Endothelial cell of umbilical vein (primary cell): ENCODE data around the gene RBFOX1. TPM values are rescaled to one million over a fixed set of nuclear protein-coding genes. Genes with fewer than 3 reads are reported as not detected.

Source experiments
- BruUV-seq: library from RNA; stranded (reverse); fragments of 400-500 nt; replicated peaks from 2 replicates; lab custom pipeline; 2021; lab: Mats Ljungman, UMichigan
- CTCF ChIA-PET: fragments of 300-600, 350-600 bp; sonication (Branson Sonifier 250); formaldehyde crosslinking; loops from one replicate; lab custom pipeline; 2021; ENCODE audit warnings: antibody characterized with exemption, inconsistent platforms; lab: Charles Lee
- POLR2A ChIA-PET: fragments of 300-600, 350-600 bp; sonication (Branson Sonifier 250); formaldehyde crosslinking; loops from one replicate; lab custom pipeline; 2021; ENCODE audit warnings: antibody characterized with exemption, inconsistent platforms; lab: Charles Lee
- DNase-seq: peaks from one replicate; pipeline ENCODE4 v3.0.0-alpha.2; 2011; ENCODE audit warnings: low read depth, low spot score
- FAIRE-seq: peaks from 2 replicates; lab custom pipeline; 2011; peaks lifted over from hg19 to GRCh38; lab: Jason Lieb, UNC
- H2AFZ ChIP-seq: 2 replicates; pipeline ENCODE4 v1.6.0; 2012; ENCODE audit warnings: low read depth, low read length, control low read depth, inconsistent platforms
- H3K27ac ChIP-seq: 2 replicates; pipeline ENCODE4 v1.5.1; 2011; ENCODE audit warnings: low read depth, mild to moderate bottlenecking, control low read depth, low read length, moderate library complexity; ENCODE audit not compliant: insufficient read depth
- H3K27me3 ChIP-seq, 2 experiments: 2 replicates each; pipeline versions ENCODE4 v1.6.0 to v1.6.1; 2011; ENCODE audit warnings: low read length in 2 of 2, mixed read lengths in 1 of 2; ENCODE audit not compliant: control insufficient read depth in 2 of 2, insufficient read depth in 2 of 2
- H3K36me3 ChIP-seq, 2 experiments: 2 replicates in 1 of 2; 3 replicates in 1 of 2; pipeline ENCODE4 v1.5.1; 2011; ENCODE audit warnings: low read length in 2 of 2, mild to moderate bottlenecking in 1 of 2, moderate library complexity in 1 of 2; ENCODE audit not compliant: control insufficient read depth in 2 of 2, insufficient read depth in 2 of 2; ENCODE audit errors: extremely low read depth in 1 of 2
- H3K4me1 ChIP-seq: 3 replicates; pipeline ENCODE4 v1.5.1; 2011; ENCODE audit warnings: mild to moderate bottlenecking, low read length; ENCODE audit not compliant: control insufficient read depth, insufficient read depth; ENCODE audit errors: extremely low read depth
- H3K4me2 ChIP-seq: 2 replicates; pipeline ENCODE4 v1.6.1; 2011; ENCODE audit warnings: low read length, control low read depth, mixed read lengths; ENCODE audit not compliant: insufficient read depth
- H3K4me3 ChIP-seq, 3 experiments: fragments of 200-600 bp in 1 of 3; sonication (generic), shearing (Covaris generic) in 1 of 3; replicated peaks in 1 of 3; 2 replicates each; pipeline ENCODE4 v1.5.1; 2011 to 2016; ENCODE audit warnings: control low read depth in 3 of 3, low read length in 3 of 3, mild to moderate bottlenecking in 2 of 3, inconsistent platforms in 1 of 3, low read depth in 1 of 3, moderate library complexity in 1 of 3; ENCODE audit not compliant: insufficient read depth in 1 of 3
- H3K79me2 ChIP-seq: 2 replicates; pipeline ENCODE4 v1.6.0; 2012; ENCODE audit warnings: low read length, inconsistent platforms; ENCODE audit not compliant: control insufficient read depth, insufficient read depth
- H3K9ac ChIP-seq: replicated peaks from 2 replicates; pipeline ENCODE3; 2011; ENCODE audit warnings: low read length, control low read depth; ENCODE audit not compliant: insufficient read depth; ENCODE audit errors: extremely low read depth
- H3K9me1 ChIP-seq: replicated peaks from 3 replicates; pipeline ENCODE4 v1.6.0; 2011; ENCODE audit warnings: mild to moderate bottlenecking, low read length; ENCODE audit not compliant: control insufficient read depth, insufficient read depth; ENCODE audit errors: extremely low read depth
- H3K9me3 ChIP-seq: replicated peaks from 2 replicates; pipeline ENCODE4 v1.5.1; 2012; ENCODE audit warnings: low read length, inconsistent platforms; ENCODE audit not compliant: control insufficient read depth, insufficient read depth
- H4K20me1 ChIP-seq: replicated peaks from 2 replicates; pipeline ENCODE3; 2011; ENCODE audit warnings: mild to moderate bottlenecking, low read length; ENCODE audit not compliant: control insufficient read depth, insufficient read depth; ENCODE audit errors: extremely low read depth
- CTCF ChIP-seq, 2 donors: IDR thresholded peaks; 1 replicate in 1 of 2; 2 replicates in 1 of 2; pipeline ENCODE4 v1.5.1; 2011; ENCODE audit warnings: low read length in 2 of 2, mild to moderate bottlenecking in 2 of 2, moderate library complexity in 2 of 2, control low read depth in 1 of 2, inconsistent platforms in 1 of 2, low read depth in 1 of 2; ENCODE audit not compliant: insufficient read depth in 1 of 2; ENCODE audit errors: extremely low read depth in 1 of 2
- EZH2 ChIP-seq: IDR thresholded peaks from 2 replicates; pipeline ENCODE4 v1.6.1; 2012; ENCODE audit warnings: borderline replicate concordance, low read depth, mild to moderate bottlenecking, moderate library complexity, low read length, inconsistent platforms; ENCODE audit not compliant: severe bottlenecking
- FOS ChIP-seq: IDR thresholded peaks from 2 replicates; pipeline ENCODE4 v1.6.1; 2011; ENCODE audit warnings: mild to moderate bottlenecking, low read length, moderate library complexity, borderline replicate concordance; ENCODE audit not compliant: insufficient read depth
- GATA2 ChIP-seq: IDR thresholded peaks from 2 replicates; pipeline ENCODE4 v1.7.0; 2011; ENCODE audit warnings: low read depth, mild to moderate bottlenecking, moderate library complexity, mixed read lengths, low read length; ENCODE audit not compliant: insufficient read length, insufficient read depth
- JUN ChIP-seq: IDR thresholded peaks from 2 replicates; pipeline ENCODE4 v1.6.1; 2011; ENCODE audit warnings: borderline replicate concordance, low read depth; ENCODE audit not compliant: insufficient read length, insufficient read depth
- MYC ChIP-seq: IDR thresholded peaks from one replicate; pipeline ENCODE4 v1.6.1; 2011; ENCODE audit warnings: mild to moderate bottlenecking, low read depth, low read length
- POLR2A ChIP-seq: IDR thresholded peaks from 2 replicates; pipeline ENCODE4 v1.6.1; 2012; ENCODE audit warnings: low read depth, mild to moderate bottlenecking, control low read depth, low read length
- POLR2AphosphoS5 ChIP-seq: IDR thresholded peaks from 2 replicates; pipeline ENCODE4 v1.6.1; 2012; ENCODE audit warnings: low read depth, mild to moderate bottlenecking, control low read depth, low read length, moderate library complexity; ENCODE audit not compliant: insufficient read depth
- dilution Hi-C: fragments of 300-500 bp; cut with MboI; formaldehyde crosslinking; loops from one replicate; pipeline ENCODE4 v1.15.0; 2019; ENCODE audit warnings: low sequenced_read_pairs; ENCODE audit not compliant: extremely low pct_ligation_motif_present
- intact Hi-C: fragments of 100-400 bp; cut with micrococcal nuclease; formaldehyde crosslinking; loops from one replicate; pipeline ENCODE4 v1.10.0; 2022
- polyA plus RNA-seq, 4 experiments: library from polyadenylated mRNA; depleted of rRNA in 3 of 4; stranded (reverse) in 3 of 4; unstranded in 1 of 4; fragments of >200 nt; gene quantifications; 2 replicates each; pipeline versions ENCODE4 v1.2.1 to v1.2.3, GENCODE V29; 2011 to 2012; ENCODE audit warnings: missing spikeins in 1 of 4
- total RNA-seq: library from RNA; stranded (reverse); gene quantifications from 2 replicates; pipeline ENCODE4 v1.2.3, GENCODE V29; 2021
- TF ChIP-seq, protein P1 (sequence below): IDR thresholded peaks from 2 replicates; pipeline ENCODE4 v1.6.1; 2011; ENCODE audit not compliant: insufficient read depth, insufficient read length

RBFOX1 gene
- total and polyA plus RNA-seq, 2 donors (not counting 3 experiments of a cell fraction or from before 2014, with no cell fraction given), result not detected

- no peaks in the 10 kb centered on the region for H3K27me3 ChIP-seq
- no peak for FAIRE-seq
These were observed 59.0 kb downstream of the RBFOX1 start for GRCh38 chr16:7391694-7392093.

More at GRCh38 chr16:7391694-7392093, 59.0 kb downstream of the RBFOX1 start:
- H3K27ac ChIP-seq, result no peak overlapping the region
- no peaks in the 10 kb centered on the region for H3K9me1 ChIP-seq
- no peaks in the 10 kb centered on the region for H3K36me3 ChIP-seq
- no peak for TF ChIP-seq CTCF (IDR thresholded peaks at IDR 0.05; ENCODE audit: extremely low read depth in 1 of 2, insufficient read depth in 1 of 2, low read depth in 1 of 2, low read length in 2 of 2)
- no peak for TF ChIP-seq MYC
- TF ChIP-seq, protein P1, sequence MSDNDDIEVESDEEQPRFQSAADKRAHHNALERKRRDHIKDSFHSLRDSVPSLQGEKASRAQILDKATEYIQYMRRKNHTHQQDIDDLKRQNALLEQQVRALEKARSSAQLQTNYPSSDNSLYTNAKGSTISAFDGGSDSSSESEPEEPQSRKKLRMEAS, result no peak
- no peak for TF ChIP-seq POLR2A
- no peak for TF ChIP-seq POLR2AphosphoS5
- TF ChIP-seq FOS, result no peak
- TF ChIP-seq EZH2, result no peak
- no peak for TF ChIP-seq GATA2
- no peak for TF ChIP-seq JUN
- no peaks in the 10 kb centered on the region for H3K79me2 ChIP-seq
- dilution Hi-C loops, result no loop called here
- POLR2A ChIA-PET, result no interaction called here
- no peak overlapping the region for H3K9ac ChIP-seq
- no peak overlapping the region for H3K4me3 ChIP-seq
- intact Hi-C loops, result no loop called here
- CTCF ChIA-PET, result no interaction called here
- no peak overlapping the region for H3K4me2 ChIP-seq
- H3K9me3 ChIP-seq, result peaks cover 5% of the 10 kb centered on the region
- BruUV-seq, result no TSS peak
- H4K20me1 ChIP-seq, result no peaks in the 10 kb centered on the region
- no peaks in the 10 kb centered on the region for H3K4me1 ChIP-seq
- DNase-seq, result no peak
- H2AFZ ChIP-seq, result no peak overlapping the region
